Erythroblast (primary cell): ENCODE results near the gene PDGFB.

Experiments
- GATA1 ChIP-seq: IDR thresholded peaks from 2 replicates; pipeline ENCODE4 v1.6.1; 2011; ENCODE audit warnings: low read depth, mild to moderate bottlenecking, control low read depth, low read length, moderate library complexity
- POLR2A ChIP-seq: IDR thresholded peaks from 2 replicates; pipeline ENCODE4 v1.6.1; 2011; ENCODE audit warnings: mild to moderate bottlenecking, low read length

DNA sequence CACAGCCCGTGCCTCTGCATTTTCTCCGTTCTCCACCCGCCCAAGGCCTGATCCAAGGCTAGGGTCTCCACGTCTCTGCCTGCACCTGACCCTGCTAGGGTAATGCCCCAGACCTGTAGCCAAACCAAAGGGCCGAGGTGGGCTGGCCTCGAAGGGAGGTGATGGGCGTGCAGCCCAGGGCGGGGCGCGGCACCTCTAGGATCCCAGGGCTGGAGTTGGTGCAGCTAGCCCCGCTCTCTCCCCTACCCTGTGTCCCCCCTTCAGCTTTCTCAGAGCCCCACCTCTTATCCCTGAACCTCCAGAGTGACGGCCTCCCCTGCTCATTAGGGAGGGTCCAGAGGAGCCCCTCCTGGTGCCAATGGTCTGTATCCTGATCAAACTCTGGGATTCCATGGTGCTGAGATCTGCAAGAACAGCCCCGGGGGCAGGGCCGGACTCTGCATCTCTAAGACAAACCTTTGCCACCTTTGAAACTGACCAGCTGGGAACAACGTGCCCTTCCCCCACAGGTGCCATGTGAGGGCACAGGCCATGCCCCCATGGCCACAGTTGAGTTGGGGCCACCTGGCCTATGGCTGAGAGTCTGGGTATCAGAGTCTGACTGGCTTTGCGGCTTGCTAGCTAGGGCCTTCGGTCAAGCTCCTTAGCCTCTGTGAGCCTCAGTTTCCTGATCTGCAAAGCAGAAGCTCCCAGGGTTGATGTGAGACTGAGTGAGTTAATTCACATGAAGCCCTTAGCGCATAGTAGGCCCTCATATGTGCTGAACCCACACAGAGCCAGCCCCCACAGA, 69.2 kb downstream of the PDGFB start:
- TF ChIP-seq POLR2A (no peak), GATA1 (no peak)
